GM12878 (cell line): ENCODE data around the gene GIT1. TPM values are rescaled to one million over a fixed set of nuclear protein-coding genes. Genes with fewer than 3 reads are reported as not detected.

ENCODE experiments used
- ATAC-seq: fragments of 200-7000 bp; cut with Tn5 transposase; 3 replicates; pipeline ENCODE4 v1.9.1; 2020; ENCODE audit warnings: mild to moderate bottlenecking, moderate library complexity
- BruUV-seq: library from RNA; stranded (reverse); fragments of 400-500 nt; replicated peaks from 2 replicates; lab custom pipeline; 2021; lab: Mats Ljungman, UMichigan
- CTCF ChIA-PET: fragments of 300-600 bp; sonication (Branson Sonifier 250); formaldehyde crosslinking; extraction: SDS; loops from one replicate; lab custom pipeline; 2021; ENCODE audit warnings: inconsistent platforms; lab: Yijun Ruan, JAX
- POLR2A ChIA-PET: fragments of 350-600 bp; formaldehyde crosslinking; extraction: SDS; loops from one replicate; lab custom pipeline; 2021; ENCODE audit warnings: inconsistent platforms; lab: Charles Lee
- RAD21 ChIA-PET: fragments of 300-600 bp; sonication (Branson Sonifier 250); formaldehyde crosslinking; loops from one replicate; lab custom pipeline; 2023; ENCODE audit warnings: antibody characterized with exemption; ENCODE audit not compliant: unreplicated experiment; lab: Charles Lee
- SMC1A ChIA-PET: fragments of 300-600 bp; sonication (Branson Sonifier 250); formaldehyde crosslinking; loops from one replicate; lab custom pipeline; 2023; ENCODE audit not compliant: unreplicated experiment, uncharacterized antibody; lab: Charles Lee
- DNase-seq: peaks from one replicate; pipeline ENCODE4 v3.0.0-alpha.2; 2011; ENCODE audit warnings: low read depth, low spot score
- FAIRE-seq: peaks from 3 replicates; lab custom pipeline; 2011; peaks lifted over from hg19 to GRCh38; lab: Jason Lieb, UNC
- H2AFZ ChIP-seq: 2 replicates; pipeline ENCODE4 v1.6.0; 2011; ENCODE audit warnings: low read depth, low read length, control low read depth; ENCODE audit not compliant: control insufficient read depth
- H3K27ac ChIP-seq: 2 replicates; pipeline ENCODE4 v1.5.1; 2011; ENCODE audit warnings: control low read depth; ENCODE audit not compliant: control insufficient read depth, insufficient read depth
- H3K27me3 ChIP-seq, 2 experiments: replicated peaks in 1 of 2; 2 replicates each; pipeline versions ENCODE4 v1.6.0 to v1.6.1; 2011; ENCODE audit warnings: low read length in 1 of 2; ENCODE audit not compliant: control insufficient read depth in 2 of 2, insufficient read depth in 2 of 2
- H3K36me3 ChIP-seq, 2 experiments: 2 replicates each; pipeline ENCODE4 v1.5.1; 2011; ENCODE audit warnings: low read length in 1 of 2; ENCODE audit not compliant: control insufficient read depth in 2 of 2, insufficient read depth in 2 of 2
- H3K4me1 ChIP-seq: 2 replicates; pipeline ENCODE4 v1.6.1; 2011; ENCODE audit warnings: mild to moderate bottlenecking, low read length, moderate library complexity, mixed read lengths; ENCODE audit not compliant: control insufficient read depth, insufficient read depth
- H3K4me2 ChIP-seq: 2 replicates; pipeline ENCODE4 v1.6.0; 2011; ENCODE audit warnings: control low read depth; ENCODE audit not compliant: control insufficient read depth, insufficient read depth
- H3K4me3 ChIP-seq: fragments of 200-600 bp; sonication (generic); 2 replicates; pipeline ENCODE4 v1.5.1; 2016
- H3K79me2 ChIP-seq: 2 replicates; pipeline ENCODE4 v1.6.0; 2011; ENCODE audit warnings: low read length; ENCODE audit not compliant: control insufficient read depth, insufficient read depth
- H3K9ac ChIP-seq: 2 replicates; pipeline ENCODE4 v1.8.0; 2011; ENCODE audit warnings: low read length, control low read depth, mixed read lengths; ENCODE audit not compliant: control insufficient read depth, insufficient read depth
- H3K9me3 ChIP-seq: replicated peaks from 3 replicates; pipeline ENCODE4 v1.5.1; 2011; ENCODE audit warnings: mild to moderate bottlenecking, low read length; ENCODE audit not compliant: control insufficient read depth, insufficient read depth
- H4K20me1 ChIP-seq: 2 replicates; pipeline ENCODE4 v1.6.0; 2011; ENCODE audit not compliant: control insufficient read depth, insufficient read depth
- ATF2 ChIP-seq: IDR thresholded peaks from 2 replicates; pipeline ENCODE4 v1.6.1; 2012; ENCODE audit warnings: low read length, inconsistent platforms
- BMI1 ChIP-seq: fragments of 450-650 bp; IDR thresholded peaks from 2 replicates; pipeline ENCODE4 v1.6.1; 2016; ENCODE audit warnings: mild to moderate bottlenecking, moderate library complexity, borderline replicate concordance
- BRCA1 ChIP-seq: IDR thresholded peaks from 2 replicates; pipeline ENCODE4 v1.6.1; 2011; ENCODE audit warnings: low read depth, low read length, improper control_type of control experiment
- DPF2 ChIP-seq: fragments of 450-650 bp; IDR thresholded peaks from 2 replicates; pipeline ENCODE4 v1.6.1; 2017; ENCODE audit warnings: mild to moderate bottlenecking
- HDAC6 ChIP-seq: fragments of 200-600 bp; sonication (generic); IDR thresholded peaks from one replicate; pipeline ENCODE4 v1.8.0; 2017; ENCODE audit warnings: antibody characterized with exemption; ENCODE audit not compliant: unreplicated experiment
- IRF3 ChIP-seq: fragments of 450-650 bp; IDR thresholded peaks from 2 replicates; pipeline ENCODE4 v1.6.1; 2014; ENCODE audit warnings: mild to moderate bottlenecking
- NR2C1 ChIP-seq: fragments of 450-650 bp; IDR thresholded peaks from 2 replicates; pipeline ENCODE4 v1.6.1; 2017; ENCODE audit warnings: antibody characterized with exemption, mild to moderate bottlenecking, moderate library complexity
- SMAD5 ChIP-seq: IDR thresholded peaks from 2 replicates; pipeline ENCODE4 v1.6.1; 2016; ENCODE audit warnings: antibody characterized with exemption, low read depth
- STAT3 ChIP-seq: IDR thresholded peaks from 2 replicates; pipeline ENCODE4 v1.6.1; 2011; ENCODE audit warnings: low read depth, low read length, improper control_type of control experiment
- TCF7 ChIP-seq: IDR thresholded peaks from 2 replicates; pipeline ENCODE4 v1.6.1; 2014; ENCODE audit warnings: antibody characterized with exemption, borderline replicate concordance
- ZBED1 ChIP-seq: IDR thresholded peaks from 2 replicates; pipeline ENCODE4 v1.6.1; 2016; ENCODE audit warnings: borderline replicate concordance
- ZNF384 ChIP-seq: IDR thresholded peaks from 2 replicates; pipeline ENCODE4 v1.6.1; 2012; ENCODE audit warnings: low read depth, mild to moderate bottlenecking, low read length, improper control_type of control experiment, borderline replicate concordance
- WGBS: methylation state at CpG from one replicate; pipeline ENCODE4 v1.1.6; 2016; ENCODE audit warnings: low lambda C conversion rate; ENCODE audit not compliant: insufficient replicate concordance, insufficient coverage; ENCODE audit errors: missing lambda C conversion rate; 5-methylcytosine and 5-hydroxymethylcytosine counted together
- in situ Hi-C: fragments of 300-500 bp; cut with MboI; formaldehyde crosslinking; loops from 9 replicates; pipeline ENCODE4 v1.14.3; 2018; ENCODE audit warnings: mixed read lengths
- intact Hi-C: fragments of 100-400 bp; cut with micrococcal nuclease; formaldehyde crosslinking; loops from one replicate; pipeline ENCODE4 v1.14.2; 2022; ENCODE audit not compliant: unreplicated experiment
- polyA plus RNA-seq, 11 experiments: library from polyadenylated mRNA; depleted of rRNA in 4 of 11; unstranded in 6 of 11; stranded (reverse) in 5 of 11; fragments of >200 nt; fragmentation: Nextera tagmentation in 4 of 11; fragmentation: Illumina TruSeq in 1 of 11; extraction: Ambion mirVana in 4 of 11; extraction: Trizol in 1 of 11; gene quantifications; 1 replicate in 1 of 11; 2 replicates in 10 of 11; pipeline versions ENCODE4 v1.2.1 to v1.2.3, GENCODE V29; 2011 to 2016; ENCODE audit warnings: inconsistent platforms in 2 of 11, missing spikeins in 2 of 11, low read depth in 1 of 11
- total RNA-seq, 4 experiments: library from RNA; depleted of rRNA in 3 of 4; stranded (reverse); fragments of >200 nt in 3 of 4; fragmentation: Illumina TruSeq in 1 of 4; extraction: Trizol in 1 of 4; gene quantifications; 2 replicates each; pipeline versions ENCODE4 v1.2.1 to v1.2.3, GENCODE V29; 2013 to 2021

GIT1 gene
- total and polyA plus RNA-seq, 10 of the 15 experiments (the other 5 are each of a cell fraction or from before 2014, with no cell fraction given) = 0.24 to 45.3 (median 20.9) TPM

GRCh38 chr17:29584452-29585079 lies 4.9 kb downstream of the GIT1 start:
- Histone ChIP-seq H4K20me1 (no peaks in the 10 kb centered on the region), H3K27ac (peak overlapping the region; percentile 10; the same call in 1 of the 2 replicates), H3K79me2 (peaks cover 31% of the 10 kb centered on the region), H3K9me3 (no peaks in the 10 kb centered on the region), H3K4me1 (peaks cover 24% of the 10 kb centered on the region), H3K4me3 (no peak overlapping the region), H3K9ac (peak overlapping the region; percentile 34; the same call in 1 of the 2 replicates), H2AFZ (no peak overlapping the region), H3K36me3 (peaks cover 4 to 8% of the 10 kb centered on the region in 2 experiments; a peak in 3 of 4 replicates), H3K27me3 (no peaks in the 10 kb centered on the region), H3K4me2 (no peak overlapping the region)
- intact Hi-C loops (loop anchor here (5.0 kb wide), 1 partner anchor 438 kb away; no protein-coding TSS in a partner anchor), in situ Hi-C loops (no loop called here)
- SMC1A ChIA-PET = interaction anchor here (0.7 to 1.4 kb wide), 2 partner anchors 29 to 37 kb away, joined by 3 read pairs; no protein-coding TSS in a partner anchor
- WGBS = 59% methylated on average over 8 of the region's 12 CpGs
- POLR2A ChIA-PET = no interaction called here
- BruUV-seq = no TSS peak
- ATAC-seq = no peak
- TF ChIP-seq DPF2 = no peak
- no peak for TF ChIP-seq SMAD5
- TF ChIP-seq ZNF384 = peak; percentile 55; the same call in 1 of the 2 replicates
- CTCF ChIA-PET = interaction anchor here (1.3 to 6.7 kb wide), 3 partner anchors 7 to 32 kb away, joined by 3 to 82 read pairs (median 72); partner anchors contain the start of gene ANKRD13B
- DNase-seq = no peak
- RAD21 ChIA-PET = no interaction called here
- FAIRE-seq = no peak

- Histone ChIP-seq H3K27ac (no peak overlapping the region), H3K4me1 (peaks cover 24% of the 10 kb centered on the region), H2AFZ (no peak overlapping the region), H3K79me2 (peaks cover 25% of the 10 kb centered on the region), H3K4me3 (no peak overlapping the region), H3K9ac (no peak overlapping the region), H3K4me2 (no peak overlapping the region), H3K9me3 (no peaks in the 10 kb centered on the region), H3K36me3 (peaks cover 5 to 8% of the 10 kb centered on the region in 2 experiments; a peak in 3 of 4 replicates), H4K20me1 (no peaks in the 10 kb centered on the region), H3K27me3 (no peaks in the 10 kb centered on the region)
- intact Hi-C loops = loop anchor here (5.0 kb wide), 1 partner anchor 439 kb away; no protein-coding TSS in a partner anchor
- 75% methylated on average over 16 of the region's 16 CpGs for WGBS
- POLR2A ChIA-PET = no interaction called here
- in situ Hi-C loops = no loop called here
- CTCF ChIA-PET = interaction anchor here (1.3 to 6.7 kb wide), 3 partner anchors 8 to 33 kb away, joined by 3 to 82 read pairs (median 72); partner anchors contain the start of gene ANKRD13B
- ATAC-seq = no peak
- no TSS peak for BruUV-seq
- DNase-seq = no peak
- SMC1A ChIA-PET = interaction anchor here (1.4 kb wide), 1 partner anchor 30 kb away, joined by 3 read pairs; no protein-coding TSS in a partner anchor
- RAD21 ChIA-PET = no interaction called here
- no peak for FAIRE-seq
- TF ChIP-seq ZBED1 (no peak), HDAC6 (no peak), IRF3 (no peak), TCF7 (no peak), BRCA1 (no peak), STAT3 (no peak), BMI1 (no peak), NR2C1 (no peak), ATF2 (no peak)
Measured at GRCh38 chr17:29583324-29584248, 5.9 kb downstream of the GIT1 start.
